Medulla oblongata (tissue), 1 donor: Measurements from ENCODE around the gene SHANK2.

Experiments
- DNase-seq: peaks from one replicate; pipeline ENCODE4 v3.0.0-alpha.2; 2015; ENCODE audit errors: extremely low spot score

Gene SHANK2

GRCh38 chr11:71202598-71202944 lies 49.8 kb downstream of the SHANK2 start:
- DNase-seq, result no peak
